ENCODE results near the gene PSMA8.

DNA sequence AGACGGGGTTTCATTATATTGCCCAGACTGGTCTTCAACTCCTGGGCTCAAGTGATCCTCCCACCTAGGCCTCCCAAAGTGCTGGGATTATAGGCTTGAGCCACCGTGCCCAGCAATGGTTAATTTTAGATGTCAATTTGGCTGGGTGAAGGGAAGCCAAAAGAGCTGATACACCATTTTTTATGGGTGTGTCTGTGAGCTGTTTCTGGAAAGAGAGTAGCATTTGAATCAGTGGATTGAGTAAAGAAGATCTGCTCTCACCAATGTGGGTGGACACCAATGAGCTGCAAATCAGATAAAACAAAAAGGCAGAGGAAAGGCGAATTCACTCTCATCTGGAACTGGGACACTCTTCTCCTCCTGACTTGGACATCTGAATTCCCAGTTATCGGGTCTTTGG is 76.5 kb downstream of the PSMA8 start:
- TF ChIP-seq, protein P1, sequence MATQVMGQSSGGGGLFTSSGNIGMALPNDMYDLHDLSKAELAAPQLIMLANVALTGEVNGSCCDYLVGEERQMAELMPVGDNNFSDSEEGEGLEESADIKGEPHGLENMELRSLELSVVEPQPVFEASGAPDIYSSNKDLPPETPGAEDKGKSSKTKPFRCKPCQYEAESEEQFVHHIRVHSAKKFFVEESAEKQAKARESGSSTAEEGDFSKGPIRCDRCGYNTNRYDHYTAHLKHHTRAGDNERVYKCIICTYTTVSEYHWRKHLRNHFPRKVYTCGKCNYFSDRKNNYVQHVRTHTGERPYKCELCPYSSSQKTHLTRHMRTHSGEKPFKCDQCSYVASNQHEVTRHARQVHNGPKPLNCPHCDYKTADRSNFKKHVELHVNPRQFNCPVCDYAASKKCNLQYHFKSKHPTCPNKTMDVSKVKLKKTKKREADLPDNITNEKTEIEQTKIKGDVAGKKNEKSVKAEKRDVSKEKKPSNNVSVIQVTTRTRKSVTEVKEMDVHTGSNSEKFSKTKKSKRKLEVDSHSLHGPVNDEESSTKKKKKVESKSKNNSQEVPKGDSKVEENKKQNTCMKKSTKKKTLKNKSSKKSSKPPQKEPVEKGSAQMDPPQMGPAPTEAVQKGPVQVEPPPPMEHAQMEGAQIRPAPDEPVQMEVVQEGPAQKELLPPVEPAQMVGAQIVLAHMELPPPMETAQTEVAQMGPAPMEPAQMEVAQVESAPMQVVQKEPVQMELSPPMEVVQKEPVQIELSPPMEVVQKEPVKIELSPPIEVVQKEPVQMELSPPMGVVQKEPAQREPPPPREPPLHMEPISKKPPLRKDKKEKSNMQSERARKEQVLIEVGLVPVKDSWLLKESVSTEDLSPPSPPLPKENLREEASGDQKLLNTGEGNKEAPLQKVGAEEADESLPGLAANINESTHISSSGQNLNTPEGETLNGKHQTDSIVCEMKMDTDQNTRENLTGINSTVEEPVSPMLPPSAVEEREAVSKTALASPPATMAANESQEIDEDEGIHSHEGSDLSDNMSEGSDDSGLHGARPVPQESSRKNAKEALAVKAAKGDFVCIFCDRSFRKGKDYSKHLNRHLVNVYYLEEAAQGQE (IDR thresholded peaks at IDR 0.05) = no peak
- no peak for TF ChIP-seq POLR2AphosphoS2 (conservative IDR thresholded peaks at IDR 0.05; ENCODE audit: low read length)
- TF ChIP-seq, protein P2, sequence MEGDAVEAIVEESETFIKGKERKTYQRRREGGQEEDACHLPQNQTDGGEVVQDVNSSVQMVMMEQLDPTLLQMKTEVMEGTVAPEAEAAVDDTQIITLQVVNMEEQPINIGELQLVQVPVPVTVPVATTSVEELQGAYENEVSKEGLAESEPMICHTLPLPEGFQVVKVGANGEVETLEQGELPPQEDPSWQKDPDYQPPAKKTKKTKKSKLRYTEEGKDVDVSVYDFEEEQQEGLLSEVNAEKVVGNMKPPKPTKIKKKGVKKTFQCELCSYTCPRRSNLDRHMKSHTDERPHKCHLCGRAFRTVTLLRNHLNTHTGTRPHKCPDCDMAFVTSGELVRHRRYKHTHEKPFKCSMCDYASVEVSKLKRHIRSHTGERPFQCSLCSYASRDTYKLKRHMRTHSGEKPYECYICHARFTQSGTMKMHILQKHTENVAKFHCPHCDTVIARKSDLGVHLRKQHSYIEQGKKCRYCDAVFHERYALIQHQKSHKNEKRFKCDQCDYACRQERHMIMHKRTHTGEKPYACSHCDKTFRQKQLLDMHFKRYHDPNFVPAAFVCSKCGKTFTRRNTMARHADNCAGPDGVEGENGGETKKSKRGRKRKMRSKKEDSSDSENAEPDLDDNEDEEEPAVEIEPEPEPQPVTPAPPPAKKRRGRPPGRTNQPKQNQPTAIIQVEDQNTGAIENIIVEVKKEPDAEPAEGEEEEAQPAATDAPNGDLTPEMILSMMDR (IDR thresholded peaks at IDR 0.05) = no peak
- TF ChIP-seq CHD2 (IDR thresholded peaks at IDR 0.05; ENCODE audit: low read length, partially characterized antibody) = no peak

Measured in A549 (cell line).